C4-2B (cell line): ENCODE results near the gene CLDN6.

ENCODE experiments used
- ZFX ChIP-seq: fragments of 450-650 bp; IDR thresholded peaks from 2 replicates; pipeline ENCODE4 v1.6.1; 2017
- TF ChIP-seq, protein P1 (sequence below): fragments of 450-650 bp; conservative IDR thresholded peaks from 2 replicates; pipeline ENCODE4 v1.5.1; 2017; ENCODE audit warnings: mild to moderate bottlenecking

GRCh38 chr16:2971985-2972784 lies 45.8 kb downstream of the CLDN6 start:
- TF ChIP-seq, protein P1, sequence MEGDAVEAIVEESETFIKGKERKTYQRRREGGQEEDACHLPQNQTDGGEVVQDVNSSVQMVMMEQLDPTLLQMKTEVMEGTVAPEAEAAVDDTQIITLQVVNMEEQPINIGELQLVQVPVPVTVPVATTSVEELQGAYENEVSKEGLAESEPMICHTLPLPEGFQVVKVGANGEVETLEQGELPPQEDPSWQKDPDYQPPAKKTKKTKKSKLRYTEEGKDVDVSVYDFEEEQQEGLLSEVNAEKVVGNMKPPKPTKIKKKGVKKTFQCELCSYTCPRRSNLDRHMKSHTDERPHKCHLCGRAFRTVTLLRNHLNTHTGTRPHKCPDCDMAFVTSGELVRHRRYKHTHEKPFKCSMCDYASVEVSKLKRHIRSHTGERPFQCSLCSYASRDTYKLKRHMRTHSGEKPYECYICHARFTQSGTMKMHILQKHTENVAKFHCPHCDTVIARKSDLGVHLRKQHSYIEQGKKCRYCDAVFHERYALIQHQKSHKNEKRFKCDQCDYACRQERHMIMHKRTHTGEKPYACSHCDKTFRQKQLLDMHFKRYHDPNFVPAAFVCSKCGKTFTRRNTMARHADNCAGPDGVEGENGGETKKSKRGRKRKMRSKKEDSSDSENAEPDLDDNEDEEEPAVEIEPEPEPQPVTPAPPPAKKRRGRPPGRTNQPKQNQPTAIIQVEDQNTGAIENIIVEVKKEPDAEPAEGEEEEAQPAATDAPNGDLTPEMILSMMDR = no peak
- TF ChIP-seq ZFX = no peak
